ENCODE results near the gene CCDC195.
A peak's percentile ranks its signal among the peaks of the same experiment; 100 is the strongest.

Gene CCDC195

GRCh38 chr2:224716201-224716600 lies at the start of gene CCDC195:
Gene CCDC195 (minus strand): TSS chr2:224716365. CDS start chr2:224716365, 0 bp downstream.
- DNase-seq = no peak

GRCh38 chr2:224764565-224765236 lies 48.5 kb upstream of the CCDC195 start:
- peak in 4 of 6 experiments; percentile 4 to 62 (median 48) for DNase-seq

GRCh38 chr2:224757934-224758548 lies 41.9 kb upstream of the CCDC195 start:
- no peak for DNase-seq

GRCh38 chr2:224753743-224754540 lies 37.8 kb upstream of the CCDC195 start:
- no peak for DNase-seq

- DNase-seq = peak in 1 of 6 experiments; percentile 22
These were observed 36.0 kb upstream of the CCDC195 start for GRCh38 chr2:224751996-224752698.

GRCh38 chr2:224749136-224749535 lies 33.0 kb upstream of the CCDC195 start:
- no peak for DNase-seq

- no peak for DNase-seq
These were observed 31.6 kb upstream of the CCDC195 start for GRCh38 chr2:224747765-224748164.

- no peak for DNase-seq
These were observed 20.1 kb upstream of the CCDC195 start for GRCh38 chr2:224736227-224736626.

- no peak for DNase-seq
These were observed 18.8 kb upstream of the CCDC195 start for GRCh38 chr2:224734949-224735348.

- DNase-seq = no peak
These were observed 15.5 kb upstream of the CCDC195 start for GRCh38 chr2:224731665-224732064.

- no peak for DNase-seq
These were observed 13.3 kb upstream of the CCDC195 start for GRCh38 chr2:224729435-224729834.

- no peak for DNase-seq
These were observed 8.2 kb upstream of the CCDC195 start for GRCh38 chr2:224724331-224724730.

- DNase-seq = no peak
These were observed 7.5 kb upstream of the CCDC195 start for GRCh38 chr2:224723586-224724217.

- DNase-seq = no peak
These were observed 6.6 kb upstream of the CCDC195 start for GRCh38 chr2:224722770-224723169.

GRCh38 chr2:224722250-224722649 lies 6.1 kb upstream of the CCDC195 start:
- no peak for DNase-seq

- no peak for DNase-seq
These were observed 756 bp upstream of the CCDC195 start for GRCh38 chr2:224716921-224717320.

- no peak for DNase-seq
These were observed 4.1 kb downstream of the CCDC195 start for GRCh38 chr2:224711859-224712665.

GRCh38 chr2:224711381-224711780 lies 4.8 kb downstream of the CCDC195 start:
- no peak for DNase-seq

GRCh38 chr2:224709301-224709700 lies 6.9 kb downstream of the CCDC195 start:
- no peak for DNase-seq

- DNase-seq = no peak
These were observed 21.7 kb downstream of the CCDC195 start for GRCh38 chr2:224694502-224694901.

- DNase-seq = no peak
These were observed 24.6 kb downstream of the CCDC195 start for GRCh38 chr2:224691563-224691962.

GRCh38 chr2:224690868-224691267 lies 25.3 kb downstream of the CCDC195 start:
- DNase-seq = no peak

Data from stimulated activated naive CD4-positive, alpha-beta T cell (primary cell).